Osteoblast (primary cell): ENCODE results near the gene S100A10. TPM values are rescaled to one million over a fixed set of nuclear protein-coding genes. Genes with fewer than 3 reads are reported as not detected.

Experiments
- DNase-seq: peaks from one replicate; pipeline ENCODE4 v3.0.0; 2011; ENCODE audit warnings: low spot score, mixed read lengths; ENCODE audit not compliant: insufficient read length; ENCODE audit errors: missing footprints
- H2AFZ ChIP-seq: 2 replicates; pipeline ENCODE4 v1.6.0; 2011; ENCODE audit warnings: mild to moderate bottlenecking, low read length
- H3K27ac ChIP-seq: 2 replicates; pipeline ENCODE4 v1.5.1; 2011; ENCODE audit warnings: mild to moderate bottlenecking, low read depth, low read length, moderate library complexity
- H3K27me3 ChIP-seq: 2 replicates; pipeline ENCODE4 v1.6.0; 2012; ENCODE audit warnings: mild to moderate bottlenecking, control low read depth, inconsistent platforms, low read length, moderate library complexity; ENCODE audit not compliant: insufficient read depth
- H3K36me3 ChIP-seq: 2 replicates; pipeline ENCODE4 v1.5.1; 2011; ENCODE audit warnings: mild to moderate bottlenecking, low read length, control low read depth, moderate library complexity; ENCODE audit not compliant: insufficient read depth
- H3K4me1 ChIP-seq: 2 replicates; pipeline ENCODE4 v1.5.1; 2011; ENCODE audit warnings: mild to moderate bottlenecking, low read length, control low read depth, moderate library complexity; ENCODE audit not compliant: insufficient read depth
- H3K4me2 ChIP-seq: 2 replicates; pipeline ENCODE4 v1.6.0; 2011; ENCODE audit warnings: mild to moderate bottlenecking, low read length; ENCODE audit not compliant: insufficient read depth
- H3K4me3 ChIP-seq: fragments of 200-600 bp; sonication (generic); 3 replicates; pipeline ENCODE4 v1.5.1; 2012; ENCODE audit warnings: mild to moderate bottlenecking, low read length, inconsistent platforms; ENCODE audit not compliant: insufficient read depth
- H3K79me2 ChIP-seq: 2 replicates; pipeline ENCODE4 v1.6.0; 2012; ENCODE audit warnings: mild to moderate bottlenecking, low read length, control low read depth, inconsistent platforms; ENCODE audit not compliant: insufficient read depth
- H3K9me3 ChIP-seq: 2 replicates; pipeline ENCODE4 v1.5.1; 2011; ENCODE audit warnings: low read depth, low read length, control low read depth
- H4K20me1 ChIP-seq: 2 replicates; pipeline ENCODE4 v1.6.0; 2012; ENCODE audit warnings: mild to moderate bottlenecking, low read length, control low read depth; ENCODE audit not compliant: insufficient read depth
- total RNA-seq: library from RNA; depleted of rRNA; stranded (reverse); fragments of >200 nt; gene quantifications from 2 replicates; pipeline ENCODE4 v1.2.3, GENCODE V29; 2012
- TF ChIP-seq, protein P1 (sequence below): IDR thresholded peaks from 2 replicates; pipeline ENCODE4 v1.5.1; 2011; ENCODE audit warnings: mild to moderate bottlenecking, low read depth, low read length, moderate library complexity; ENCODE audit errors: extremely low read depth

The S100A10 gene
- total RNA-seq, 1 donor, result 116 TPM

DNA sequence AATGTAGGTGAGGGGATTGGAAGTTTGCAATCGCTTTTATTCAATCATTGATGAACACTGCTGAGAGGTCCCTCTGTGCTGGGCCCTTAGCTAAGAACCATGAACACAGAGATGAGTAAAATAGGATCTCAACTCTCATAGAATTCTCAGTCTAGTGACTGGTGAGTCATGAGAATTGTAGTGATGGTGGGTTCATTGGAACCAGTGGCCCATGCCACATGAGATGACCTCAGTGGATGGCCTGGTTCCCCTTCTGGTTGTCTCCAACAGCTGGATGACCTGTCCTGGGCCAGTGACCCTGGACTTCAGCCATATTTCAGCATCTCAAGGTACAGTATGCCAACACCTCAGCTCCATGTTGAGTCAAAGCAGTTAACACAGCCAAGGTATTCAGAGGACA, 21.3 kb upstream of the S100A10 start:
- DNase-seq, result no peak
- H4K20me1 ChIP-seq, result no peaks in the 10 kb centered on the region
- peaks cover 12% of the 10 kb centered on the region for H3K27me3 ChIP-seq
- H3K27ac ChIP-seq, result no peak overlapping the region
- H3K4me2 ChIP-seq, result no peak overlapping the region
- H2AFZ ChIP-seq, result no peak overlapping the region
- H3K9me3 ChIP-seq, result no peaks in the 10 kb centered on the region
- H3K36me3 ChIP-seq, result no peaks in the 10 kb centered on the region
- H3K4me3 ChIP-seq, result no peak overlapping the region
- TF ChIP-seq, protein P1, sequence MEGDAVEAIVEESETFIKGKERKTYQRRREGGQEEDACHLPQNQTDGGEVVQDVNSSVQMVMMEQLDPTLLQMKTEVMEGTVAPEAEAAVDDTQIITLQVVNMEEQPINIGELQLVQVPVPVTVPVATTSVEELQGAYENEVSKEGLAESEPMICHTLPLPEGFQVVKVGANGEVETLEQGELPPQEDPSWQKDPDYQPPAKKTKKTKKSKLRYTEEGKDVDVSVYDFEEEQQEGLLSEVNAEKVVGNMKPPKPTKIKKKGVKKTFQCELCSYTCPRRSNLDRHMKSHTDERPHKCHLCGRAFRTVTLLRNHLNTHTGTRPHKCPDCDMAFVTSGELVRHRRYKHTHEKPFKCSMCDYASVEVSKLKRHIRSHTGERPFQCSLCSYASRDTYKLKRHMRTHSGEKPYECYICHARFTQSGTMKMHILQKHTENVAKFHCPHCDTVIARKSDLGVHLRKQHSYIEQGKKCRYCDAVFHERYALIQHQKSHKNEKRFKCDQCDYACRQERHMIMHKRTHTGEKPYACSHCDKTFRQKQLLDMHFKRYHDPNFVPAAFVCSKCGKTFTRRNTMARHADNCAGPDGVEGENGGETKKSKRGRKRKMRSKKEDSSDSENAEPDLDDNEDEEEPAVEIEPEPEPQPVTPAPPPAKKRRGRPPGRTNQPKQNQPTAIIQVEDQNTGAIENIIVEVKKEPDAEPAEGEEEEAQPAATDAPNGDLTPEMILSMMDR, result no peak
- no peaks in the 10 kb centered on the region for H3K79me2 ChIP-seq
- no peaks in the 10 kb centered on the region for H3K4me1 ChIP-seq

DNA sequence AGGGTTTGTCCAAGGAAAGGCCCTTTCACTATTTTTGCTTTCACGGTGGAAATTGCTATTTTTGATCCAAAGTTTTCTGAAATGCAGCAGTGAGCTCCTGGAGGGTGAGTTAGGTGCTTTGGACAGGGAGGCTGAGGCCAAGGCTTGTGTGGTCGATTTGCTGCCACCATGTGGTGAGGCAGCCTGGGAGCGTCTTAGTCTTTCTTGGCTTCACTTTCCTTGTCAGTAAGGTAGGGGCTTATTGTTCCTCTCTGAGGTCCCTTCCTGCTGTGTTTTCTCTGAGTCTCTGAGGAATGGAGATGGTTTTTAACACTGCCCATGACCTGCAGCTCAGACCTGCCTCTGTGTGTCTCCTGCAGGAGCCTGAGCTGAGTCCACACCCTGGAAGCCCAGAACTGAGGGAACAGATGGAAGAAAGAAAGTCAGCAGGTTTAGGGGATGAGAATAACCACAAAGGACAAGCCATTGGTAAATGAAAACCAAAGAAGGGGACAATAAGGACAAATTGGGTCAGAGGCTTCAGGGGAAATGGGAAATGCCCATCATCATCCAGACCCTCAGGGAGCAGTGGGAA, 20.1 kb upstream of the S100A10 start:
- DNase-seq, result no peak
- Histone ChIP-seq H3K4me2 (no peak overlapping the region), H3K9me3 (no peaks in the 10 kb centered on the region), H3K4me3 (no peak overlapping the region), H2AFZ (no peak overlapping the region), H3K36me3 (no peaks in the 10 kb centered on the region), H3K4me1 (no peaks in the 10 kb centered on the region), H3K27ac (no peak overlapping the region), H3K79me2 (no peaks in the 10 kb centered on the region), H3K27me3 (peaks cover 17% of the 10 kb centered on the region), H4K20me1 (no peaks in the 10 kb centered on the region)
- TF ChIP-seq, protein P1, result peak; percentile 79

DNA sequence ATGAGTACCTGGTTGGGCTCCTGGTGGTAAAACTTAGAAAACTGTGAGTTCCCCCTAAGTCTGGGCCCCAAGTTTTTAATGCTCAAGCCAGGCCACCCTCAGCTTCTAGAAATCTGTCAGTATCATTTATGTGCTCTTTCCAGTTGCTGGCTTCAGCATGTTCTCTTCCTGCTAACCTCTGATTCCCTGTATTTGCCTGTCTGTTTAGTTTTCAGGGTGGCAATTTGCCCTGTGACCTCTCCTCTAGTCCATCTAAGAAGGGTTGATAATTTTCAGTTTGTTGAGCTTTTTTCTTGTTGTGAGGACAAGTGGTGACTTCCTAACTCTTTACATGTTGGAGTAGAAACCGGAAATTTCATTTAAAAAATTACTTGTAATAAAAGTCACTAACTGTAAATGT, 16.0 kb upstream of the S100A10 start:
- no peak for DNase-seq
- no peaks in the 10 kb centered on the region for H3K36me3 ChIP-seq
- no peak overlapping the region for H2AFZ ChIP-seq
- no peaks in the 10 kb centered on the region for H3K4me1 ChIP-seq
- no peak overlapping the region for H3K4me2 ChIP-seq
- H4K20me1 ChIP-seq, result no peaks in the 10 kb centered on the region
- TF ChIP-seq, protein P1, result no peak
- H3K27ac ChIP-seq, result no peak overlapping the region
- H3K9me3 ChIP-seq, result no peaks in the 10 kb centered on the region
- H3K79me2 ChIP-seq, result no peaks in the 10 kb centered on the region
- no peak overlapping the region for H3K4me3 ChIP-seq
- H3K27me3 ChIP-seq, result peaks cover 36% of the 10 kb centered on the region

DNA sequence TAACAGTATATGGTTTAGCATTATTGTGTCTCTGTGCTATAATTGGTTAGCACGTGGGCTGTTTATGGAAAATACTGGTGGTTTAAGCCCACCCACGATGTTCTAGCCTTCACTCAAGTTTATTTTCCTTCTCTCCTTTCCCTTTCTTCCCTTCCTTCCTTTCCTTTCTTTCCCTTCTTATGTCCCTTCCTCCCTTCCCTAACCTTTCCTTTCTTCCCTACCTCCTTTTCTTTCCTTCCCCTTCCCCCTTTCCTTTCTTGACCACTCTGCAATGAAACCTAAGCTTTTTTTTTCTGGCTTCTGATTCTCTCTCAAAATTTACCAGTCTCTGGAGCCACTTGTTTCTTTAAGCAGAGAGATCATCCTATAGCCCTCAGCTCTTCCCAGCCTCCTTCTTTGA, 13.4 kb upstream of the S100A10 start:
- no peak overlapping the region for H3K4me3 ChIP-seq
- no peaks in the 10 kb centered on the region for H3K36me3 ChIP-seq
- no peak overlapping the region for H3K4me2 ChIP-seq
- no peaks in the 10 kb centered on the region for H3K4me1 ChIP-seq
- no peak overlapping the region for H2AFZ ChIP-seq
- no peak for DNase-seq
- H3K27ac ChIP-seq, result no peak overlapping the region
- no peaks in the 10 kb centered on the region for H4K20me1 ChIP-seq
- peaks cover 53% of the 10 kb centered on the region for H3K27me3 ChIP-seq
- no peaks in the 10 kb centered on the region for H3K9me3 ChIP-seq
- TF ChIP-seq, protein P1, result no peak
- no peaks in the 10 kb centered on the region for H3K79me2 ChIP-seq
